ENCODE data around the gene C18orf54.

DNA sequence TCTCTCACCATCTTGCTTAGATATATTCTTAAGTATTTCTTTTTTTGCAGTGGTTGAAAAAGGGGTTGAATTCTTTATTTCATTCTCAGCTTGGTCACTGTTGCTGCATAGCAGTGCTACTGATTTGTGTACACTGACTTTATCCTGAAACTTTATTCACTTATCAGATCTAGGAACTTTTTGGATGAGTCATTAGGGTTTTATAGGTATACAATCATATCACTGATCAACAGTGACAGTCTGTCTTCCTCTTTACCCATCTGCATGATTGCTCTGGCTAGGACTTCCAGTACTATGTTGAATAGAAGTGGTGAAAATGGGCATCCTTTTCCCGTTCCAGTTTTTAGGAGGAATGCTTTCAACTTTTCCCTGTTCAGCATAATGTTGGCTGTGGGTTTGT, 6.5 kb upstream of the C18orf54 start:
- TF ChIP-seq, protein P1, sequence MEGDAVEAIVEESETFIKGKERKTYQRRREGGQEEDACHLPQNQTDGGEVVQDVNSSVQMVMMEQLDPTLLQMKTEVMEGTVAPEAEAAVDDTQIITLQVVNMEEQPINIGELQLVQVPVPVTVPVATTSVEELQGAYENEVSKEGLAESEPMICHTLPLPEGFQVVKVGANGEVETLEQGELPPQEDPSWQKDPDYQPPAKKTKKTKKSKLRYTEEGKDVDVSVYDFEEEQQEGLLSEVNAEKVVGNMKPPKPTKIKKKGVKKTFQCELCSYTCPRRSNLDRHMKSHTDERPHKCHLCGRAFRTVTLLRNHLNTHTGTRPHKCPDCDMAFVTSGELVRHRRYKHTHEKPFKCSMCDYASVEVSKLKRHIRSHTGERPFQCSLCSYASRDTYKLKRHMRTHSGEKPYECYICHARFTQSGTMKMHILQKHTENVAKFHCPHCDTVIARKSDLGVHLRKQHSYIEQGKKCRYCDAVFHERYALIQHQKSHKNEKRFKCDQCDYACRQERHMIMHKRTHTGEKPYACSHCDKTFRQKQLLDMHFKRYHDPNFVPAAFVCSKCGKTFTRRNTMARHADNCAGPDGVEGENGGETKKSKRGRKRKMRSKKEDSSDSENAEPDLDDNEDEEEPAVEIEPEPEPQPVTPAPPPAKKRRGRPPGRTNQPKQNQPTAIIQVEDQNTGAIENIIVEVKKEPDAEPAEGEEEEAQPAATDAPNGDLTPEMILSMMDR (IDR thresholded peaks at IDR 0.05) = no peak
- no peak for TF ChIP-seq EP300 (IDR thresholded peaks at IDR 0.05)
